HUES48 (cell line): ENCODE results near the gene TTC1.
"Not testable (repeated sequence)": the region's sequence is repeated elsewhere in the genome, so short reads cannot be mapped to it uniquely, and the experiment has no call there.

ENCODE experiments used
- H3K27ac ChIP-seq: one replicate; pipeline ENCODE4 v1.7.0; 2013; ENCODE audit warnings: low read depth, low read length, inconsistent platforms
- H3K27me3 ChIP-seq: 2 replicates; pipeline ENCODE4 v1.6.1; 2013; ENCODE audit warnings: mild to moderate bottlenecking, low read length; ENCODE audit not compliant: control insufficient read depth, insufficient read depth
- H3K36me3 ChIP-seq: 2 replicates; pipeline ENCODE4 v1.6.1; 2013; ENCODE audit warnings: low read length; ENCODE audit not compliant: control insufficient read depth, insufficient read depth
- H3K4me1 ChIP-seq: 2 replicates; pipeline ENCODE4 v1.6.1; 2013; ENCODE audit warnings: mild to moderate bottlenecking, low read length; ENCODE audit not compliant: control insufficient read depth, insufficient read depth
- H3K4me3 ChIP-seq: 2 replicates; pipeline ENCODE4 v1.5.1; 2013; ENCODE audit warnings: mild to moderate bottlenecking, low read depth, low read length
- H3K9ac ChIP-seq: 2 replicates; pipeline ENCODE4 v1.6.1; 2013; ENCODE audit warnings: mild to moderate bottlenecking, low read depth, low read length, moderate library complexity
- H3K9me3 ChIP-seq: 2 replicates; pipeline ENCODE4 v1.6.1; 2013; ENCODE audit warnings: low read length; ENCODE audit not compliant: control insufficient read depth, insufficient read depth

TTC1 gene

DNA sequence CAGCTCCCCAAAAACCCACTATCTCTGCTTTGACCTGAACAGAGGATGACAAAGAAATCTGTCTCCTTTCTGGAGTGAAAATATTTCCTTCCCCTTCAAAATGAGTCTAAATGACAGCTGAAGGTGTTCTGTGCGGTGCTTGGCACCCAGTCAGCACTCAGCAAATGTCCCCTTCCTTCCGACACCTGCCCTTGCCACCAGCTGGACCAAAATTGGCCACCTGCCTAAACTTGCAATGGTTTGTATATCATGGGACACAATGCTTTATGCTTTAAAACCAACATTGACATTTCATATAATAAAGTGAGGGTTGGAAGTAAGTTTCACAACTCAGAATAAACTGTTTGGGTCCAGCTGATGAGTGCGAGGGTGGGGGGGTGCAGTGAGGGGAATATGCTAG is 7.5 kb upstream of the TTC1 start:
- Histone ChIP-seq H3K9me3 (no peaks in the 10 kb centered on the region), H3K27ac (no peak overlapping the region), H3K4me1 (no peaks in the 10 kb centered on the region), H3K36me3 (no peaks in the 10 kb centered on the region), H3K4me3 (no peak overlapping the region), H3K9ac (no peak overlapping the region), H3K27me3 (no peaks in the 10 kb centered on the region)

DNA sequence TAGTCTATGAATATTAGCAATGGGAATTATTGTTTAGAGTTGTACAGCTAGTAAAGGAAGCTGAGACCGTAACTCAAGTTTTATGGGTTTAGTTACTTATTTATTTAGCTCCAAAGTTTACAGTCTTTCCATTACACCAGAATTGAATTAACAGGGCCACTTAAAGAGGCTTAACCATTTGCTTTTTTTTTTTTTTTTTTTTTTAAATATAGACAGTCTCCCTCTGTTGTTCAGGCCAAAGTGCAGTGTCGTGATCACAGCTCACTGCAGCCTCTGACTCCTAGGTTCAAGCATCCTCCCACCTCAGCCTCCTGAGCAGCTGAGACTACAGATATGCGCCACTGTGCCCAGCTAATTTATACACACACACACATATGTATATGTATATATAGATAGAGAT is 1.4 kb upstream of the TTC1 start:
- Histone ChIP-seq H3K9ac (no peak overlapping the region), H3K4me3 (no peak overlapping the region), H3K36me3 (peaks cover 22% of the 10 kb centered on the region), H3K27me3 (no peaks in the 10 kb centered on the region), H3K4me1 (no peaks in the 10 kb centered on the region; the same call in 1 of the 2 replicates), H3K27ac (no peak overlapping the region), H3K9me3 (no peaks in the 10 kb centered on the region)

DNA sequence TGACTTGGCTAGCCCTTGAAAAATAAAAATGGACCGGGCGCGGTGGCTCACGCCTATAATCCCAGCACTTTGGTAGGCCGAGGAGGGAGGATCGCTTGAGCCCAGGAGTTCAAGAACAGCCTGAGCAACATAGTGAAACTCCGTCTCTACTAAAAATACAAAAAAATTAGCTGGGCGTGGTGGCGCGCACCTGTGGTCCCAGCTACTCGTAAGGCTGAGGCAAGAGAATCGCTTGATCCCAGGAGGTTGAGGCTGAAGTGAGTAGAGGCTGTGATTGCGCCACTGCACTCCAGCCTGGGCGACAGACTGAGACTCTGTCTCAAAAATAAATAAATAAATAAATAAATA is 436 bp upstream of the TTC1 start:
- not testable (repeated sequence) for H3K9ac ChIP-seq, H3K27me3 ChIP-seq, H3K4me3 ChIP-seq, H3K4me1 ChIP-seq, H3K9me3 ChIP-seq, H3K27ac ChIP-seq
- H3K36me3 ChIP-seq: peaks cover 30% of the 10 kb centered on the region

DNA sequence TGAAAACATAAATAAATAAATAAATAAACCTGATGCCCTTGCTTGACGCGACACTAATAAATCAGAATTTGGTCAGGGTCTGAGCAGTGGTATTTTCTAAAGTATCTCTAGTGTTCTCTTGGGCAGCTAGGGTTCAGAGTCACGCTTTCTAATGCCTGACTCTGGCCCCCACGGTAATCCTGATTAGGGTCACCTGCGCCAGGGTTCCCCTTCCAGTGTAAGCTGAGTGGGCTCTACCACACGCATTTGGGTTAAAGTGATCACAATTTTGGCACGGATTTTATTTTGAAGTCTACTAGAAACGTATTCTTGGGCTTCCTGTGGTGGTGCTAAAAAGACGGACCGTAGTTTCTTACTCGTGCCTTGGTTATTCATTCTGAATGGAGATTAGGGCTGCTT is 651 bp downstream of the TTC1 start:
- Histone ChIP-seq H3K36me3 (peaks cover 39% of the 10 kb centered on the region), H3K27ac (peak overlapping the region; percentile 87), H3K4me3 (peak overlapping the region; percentile 99), H3K4me1 (no peaks in the 10 kb centered on the region; the same call in 1 of the 2 replicates), H3K9me3 (no peaks in the 10 kb centered on the region), H3K9ac (peak overlapping the region; percentile 96), H3K27me3 (no peaks in the 10 kb centered on the region)

DNA sequence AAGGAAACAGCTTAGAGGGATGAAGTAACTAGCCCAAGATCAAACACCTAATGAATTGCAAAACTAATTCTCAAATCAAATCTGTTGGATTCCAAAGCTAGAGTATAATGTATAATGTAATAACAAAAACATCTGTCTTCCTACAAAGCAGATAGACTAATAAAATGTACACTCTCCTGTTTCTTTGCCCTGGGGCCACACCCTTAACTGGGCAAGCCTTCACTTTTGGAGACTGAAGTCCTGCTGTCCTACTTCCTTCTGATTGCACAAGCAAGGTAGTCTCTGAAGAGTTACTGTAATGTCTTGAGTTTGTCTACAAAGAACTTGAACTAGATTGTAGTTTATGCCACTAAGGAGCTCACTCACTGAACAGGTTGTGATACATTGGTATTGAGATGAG is 2.5 kb downstream of the TTC1 start:
- no peaks in the 10 kb centered on the region for H3K27me3 ChIP-seq
- no peak overlapping the region for H3K4me3 ChIP-seq
- peaks cover 55% of the 10 kb centered on the region for H3K36me3 ChIP-seq
- no peak overlapping the region for H3K9ac ChIP-seq
- no peak overlapping the region for H3K27ac ChIP-seq
- H3K4me1 ChIP-seq: no peaks in the 10 kb centered on the region; the same call in 1 of the 2 replicates
- H3K9me3 ChIP-seq: no peaks in the 10 kb centered on the region

DNA sequence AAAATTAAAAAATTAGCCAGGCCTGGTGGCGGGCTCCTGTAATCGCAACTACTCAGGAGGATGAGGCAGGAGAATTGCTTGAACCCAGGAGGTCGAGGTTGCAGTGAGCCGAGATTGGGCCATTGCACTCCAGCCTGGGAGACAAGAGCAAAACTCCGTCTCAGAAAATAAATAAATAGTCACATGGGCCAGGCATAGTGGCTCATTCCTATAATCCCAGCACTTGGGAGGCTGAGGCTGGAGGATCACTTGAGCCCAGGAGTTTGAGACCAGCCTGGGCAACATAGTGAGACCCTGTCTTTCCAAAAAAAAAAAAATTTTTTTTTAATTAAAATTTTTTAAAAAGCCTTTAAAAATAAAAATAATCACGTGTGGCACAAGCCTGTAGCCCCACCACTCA is 5.3 kb downstream of the TTC1 start:
- H3K27me3 ChIP-seq, H3K27ac ChIP-seq, H3K9ac ChIP-seq, H3K9me3 ChIP-seq, H3K4me1 ChIP-seq, H3K4me3 ChIP-seq: not testable (repeated sequence)
- H3K36me3 ChIP-seq: peaks cover 70% of the 10 kb centered on the region

DNA sequence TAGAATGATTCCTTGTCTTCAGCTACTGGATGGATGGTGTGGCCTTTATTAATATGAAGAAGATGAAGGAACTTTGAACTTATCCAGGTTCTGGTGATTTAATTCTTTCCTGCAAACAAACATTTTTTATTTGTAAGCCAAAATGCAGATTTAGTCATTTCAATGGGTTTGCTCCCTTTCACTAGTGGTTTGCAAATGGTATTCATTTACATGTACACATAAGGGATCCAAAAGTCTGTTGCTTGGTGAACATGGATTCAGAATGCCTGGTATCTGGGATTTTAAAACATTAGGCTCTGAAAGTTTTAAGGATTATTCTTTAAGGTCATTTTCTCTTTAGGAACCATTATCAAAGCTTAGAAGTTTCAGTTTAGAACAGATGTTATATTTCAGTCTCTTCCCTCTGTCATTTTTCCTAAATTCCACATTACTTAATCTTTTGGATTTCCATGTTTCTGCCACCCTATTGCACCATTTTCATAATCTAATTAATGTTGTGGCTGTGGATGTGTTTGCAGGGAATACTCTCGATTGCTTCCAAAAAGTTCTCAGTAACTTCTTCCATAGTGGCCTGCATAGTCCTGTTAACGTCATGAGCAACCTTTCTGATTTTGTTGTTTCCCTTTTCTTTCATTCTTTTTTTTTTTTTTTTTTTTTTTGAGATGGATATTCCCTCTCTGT is 10.1 kb downstream of the TTC1 start:
- H3K36me3 ChIP-seq: peaks cover 63% of the 10 kb centered on the region
- H3K9me3 ChIP-seq: no peaks in the 10 kb centered on the region

DNA sequence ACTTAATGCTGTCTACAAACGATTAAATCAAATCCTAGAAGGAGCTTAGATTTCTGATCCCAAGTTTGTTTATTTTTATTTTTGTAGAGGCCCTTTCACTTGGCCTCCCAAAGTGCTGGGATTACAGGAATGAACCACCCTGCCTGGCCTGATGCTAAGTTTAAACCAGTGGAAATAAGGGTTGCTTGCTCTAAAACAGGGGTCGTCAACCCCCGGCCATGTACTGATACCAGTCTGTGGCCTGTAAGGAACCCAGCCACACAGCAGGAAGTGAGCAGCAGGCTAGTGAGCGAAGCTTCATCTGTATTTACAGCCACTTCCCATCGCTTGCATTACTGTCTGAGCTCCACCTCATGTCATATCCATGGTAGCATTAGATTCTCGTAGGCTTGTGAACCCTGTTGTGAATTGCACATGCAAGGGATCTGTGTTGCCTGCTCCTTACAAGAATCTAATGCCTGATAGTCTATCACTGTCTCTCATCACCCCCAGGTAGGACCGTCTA is 11.4 kb downstream of the TTC1 start:
- Histone ChIP-seq H3K9ac (no peak overlapping the region), H3K36me3 (peaks cover 58% of the 10 kb centered on the region), H3K9me3 (no peaks in the 10 kb centered on the region), H3K27me3 (no peaks in the 10 kb centered on the region), H3K4me1 (no peaks in the 10 kb centered on the region), H3K27ac (no peak overlapping the region), H3K4me3 (no peak overlapping the region)

More for the DNA sequence above, 10.1 kb downstream of the TTC1 start:
- no peak overlapping the region for H3K27ac ChIP-seq
- H3K4me1 ChIP-seq: no peaks in the 10 kb centered on the region
- no peaks in the 10 kb centered on the region for H3K27me3 ChIP-seq
- no peak overlapping the region for H3K4me3 ChIP-seq
- H3K9ac ChIP-seq: no peak overlapping the region

DNA sequence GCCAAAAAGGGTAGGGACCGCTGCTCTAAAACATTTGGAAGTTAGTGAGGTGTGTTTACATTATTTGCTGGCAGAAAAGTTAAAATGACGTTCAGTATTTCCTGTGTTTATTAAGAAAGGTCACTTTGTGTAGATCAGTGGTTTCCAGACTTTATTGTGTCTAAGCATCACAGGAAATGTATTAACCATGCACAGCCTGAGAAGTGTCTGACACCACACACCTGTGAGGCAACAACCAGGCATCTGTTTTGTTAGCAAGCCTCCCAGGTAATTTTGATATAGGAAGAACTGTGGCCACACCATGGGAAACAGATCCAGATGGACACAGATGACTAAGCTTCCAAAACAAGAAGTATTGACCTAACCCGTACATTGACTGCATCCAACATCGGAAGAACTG is 12.0 kb downstream of the TTC1 start:
- no peak overlapping the region for H3K27ac ChIP-seq
- no peaks in the 10 kb centered on the region for H3K9me3 ChIP-seq
- no peak overlapping the region for H3K4me3 ChIP-seq
- H3K9ac ChIP-seq: no peak overlapping the region
- peaks cover 59% of the 10 kb centered on the region for H3K36me3 ChIP-seq
- H3K4me1 ChIP-seq: no peaks in the 10 kb centered on the region
- no peaks in the 10 kb centered on the region for H3K27me3 ChIP-seq

DNA sequence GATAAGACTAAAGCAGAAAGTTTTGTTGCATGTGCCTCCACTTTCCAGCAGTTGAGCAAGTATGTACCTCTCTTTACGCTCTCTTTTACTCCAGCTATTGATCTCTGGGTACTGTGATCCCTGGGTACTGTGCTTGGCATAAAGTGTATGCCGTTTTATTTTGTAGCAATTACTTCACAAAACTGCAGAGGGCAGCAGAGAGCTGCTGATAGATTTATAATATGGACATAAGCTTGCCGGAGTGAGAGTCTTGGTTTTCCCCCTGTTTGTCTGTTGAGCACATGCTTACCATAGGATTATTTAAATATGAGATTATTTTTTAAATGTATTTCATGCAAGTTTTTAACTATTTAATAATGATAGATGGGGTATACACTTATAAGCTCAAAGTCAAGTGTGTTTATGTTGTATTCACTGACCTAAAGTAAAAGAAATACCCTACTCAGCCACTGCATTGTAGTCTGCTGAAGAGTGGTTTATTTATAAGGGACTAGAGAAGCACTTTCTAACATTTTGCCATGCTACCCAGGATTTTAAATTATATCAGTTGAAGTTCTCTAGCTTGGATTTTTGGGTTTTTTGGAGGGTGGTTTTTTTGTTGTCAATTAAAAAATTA is 13.0 kb downstream of the TTC1 start:
- Histone ChIP-seq H3K27me3 (no peaks in the 10 kb centered on the region), H3K9me3 (no peaks in the 10 kb centered on the region), H3K36me3 (peaks cover 60% of the 10 kb centered on the region), H3K27ac (no peak overlapping the region), H3K4me3 (no peak overlapping the region), H3K9ac (no peak overlapping the region), H3K4me1 (no peaks in the 10 kb centered on the region)

DNA sequence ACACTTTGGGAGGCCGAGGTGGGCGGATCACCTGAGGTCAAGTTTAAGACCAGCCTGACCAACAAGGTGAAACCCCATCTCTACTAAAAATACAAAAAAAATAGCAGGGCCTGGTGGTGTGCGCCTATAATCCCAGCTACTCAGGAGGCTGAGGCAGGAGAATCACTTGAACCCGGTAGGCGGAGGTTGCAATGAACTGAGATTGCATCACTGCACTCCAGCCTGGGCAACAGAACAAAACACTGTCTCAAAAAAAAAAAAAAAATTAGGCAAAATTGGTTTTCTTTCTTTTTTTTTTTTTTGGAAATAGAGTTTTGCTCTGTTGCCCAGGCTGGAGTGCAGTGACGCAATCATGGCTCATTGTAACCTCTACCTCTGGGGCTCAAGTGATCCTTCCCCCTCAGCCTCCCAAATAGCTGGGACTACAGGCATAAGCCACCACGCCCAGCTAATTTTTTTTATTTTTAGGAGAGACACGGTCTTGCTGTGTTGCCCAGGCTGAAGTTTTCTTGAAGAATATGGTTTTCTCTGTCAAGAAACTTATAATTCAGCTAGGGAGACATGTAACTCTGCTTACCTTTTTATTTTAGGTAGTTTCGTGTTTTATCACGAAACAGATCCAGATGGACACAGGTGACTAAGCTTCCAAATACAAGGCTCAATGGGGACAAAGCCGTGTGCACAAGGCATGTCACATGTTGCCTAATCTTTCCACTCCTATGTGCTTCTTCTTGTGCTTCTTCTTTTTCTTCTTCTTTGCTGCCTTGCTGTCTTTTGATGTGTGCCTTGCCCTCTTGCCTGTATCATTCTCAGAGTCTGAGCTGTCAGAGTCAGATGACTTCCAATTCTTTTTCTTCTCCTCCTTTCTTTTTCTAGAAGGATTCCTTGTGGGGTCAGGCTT is 14.3 kb downstream of the TTC1 start:
- peaks cover 63% of the 10 kb centered on the region for H3K36me3 ChIP-seq
- no peak overlapping the region for H3K27ac ChIP-seq
- H3K4me3 ChIP-seq: no peak overlapping the region

More for the DNA sequence above, 14.3 kb downstream of the TTC1 start:
- H3K4me1 ChIP-seq: no peaks in the 10 kb centered on the region
- H3K27me3 ChIP-seq: no peaks in the 10 kb centered on the region
- H3K9ac ChIP-seq: no peak overlapping the region
- no peaks in the 10 kb centered on the region for H3K9me3 ChIP-seq
